Measurements from ENCODE around the gene ARFGAP3.

The ARFGAP3 gene

DNA sequence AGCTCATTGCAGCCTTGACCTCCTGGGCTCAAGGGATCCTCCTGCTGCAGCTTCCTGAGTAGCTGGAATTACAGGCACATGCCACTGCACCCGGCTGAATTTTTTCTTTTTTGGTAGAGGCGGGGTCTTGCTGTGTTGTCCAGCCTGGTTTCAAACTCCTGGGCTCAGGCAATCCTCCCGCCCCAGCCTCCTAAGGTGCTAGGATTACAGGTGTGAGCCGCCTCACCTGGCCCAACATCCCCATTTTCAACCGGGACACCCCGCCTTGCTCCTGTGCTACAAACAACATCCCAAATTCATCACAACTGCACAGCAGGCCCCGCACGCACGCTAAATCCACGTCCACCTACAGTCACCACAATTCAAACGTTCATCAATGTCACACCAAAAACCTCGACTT lies 61.0 kb downstream of the ARFGAP3 start:
- no peaks in the 10 kb centered on the region for H3K4me1 ChIP-seq (ENCODE audit: control insufficient read depth, low read length)

DNA sequence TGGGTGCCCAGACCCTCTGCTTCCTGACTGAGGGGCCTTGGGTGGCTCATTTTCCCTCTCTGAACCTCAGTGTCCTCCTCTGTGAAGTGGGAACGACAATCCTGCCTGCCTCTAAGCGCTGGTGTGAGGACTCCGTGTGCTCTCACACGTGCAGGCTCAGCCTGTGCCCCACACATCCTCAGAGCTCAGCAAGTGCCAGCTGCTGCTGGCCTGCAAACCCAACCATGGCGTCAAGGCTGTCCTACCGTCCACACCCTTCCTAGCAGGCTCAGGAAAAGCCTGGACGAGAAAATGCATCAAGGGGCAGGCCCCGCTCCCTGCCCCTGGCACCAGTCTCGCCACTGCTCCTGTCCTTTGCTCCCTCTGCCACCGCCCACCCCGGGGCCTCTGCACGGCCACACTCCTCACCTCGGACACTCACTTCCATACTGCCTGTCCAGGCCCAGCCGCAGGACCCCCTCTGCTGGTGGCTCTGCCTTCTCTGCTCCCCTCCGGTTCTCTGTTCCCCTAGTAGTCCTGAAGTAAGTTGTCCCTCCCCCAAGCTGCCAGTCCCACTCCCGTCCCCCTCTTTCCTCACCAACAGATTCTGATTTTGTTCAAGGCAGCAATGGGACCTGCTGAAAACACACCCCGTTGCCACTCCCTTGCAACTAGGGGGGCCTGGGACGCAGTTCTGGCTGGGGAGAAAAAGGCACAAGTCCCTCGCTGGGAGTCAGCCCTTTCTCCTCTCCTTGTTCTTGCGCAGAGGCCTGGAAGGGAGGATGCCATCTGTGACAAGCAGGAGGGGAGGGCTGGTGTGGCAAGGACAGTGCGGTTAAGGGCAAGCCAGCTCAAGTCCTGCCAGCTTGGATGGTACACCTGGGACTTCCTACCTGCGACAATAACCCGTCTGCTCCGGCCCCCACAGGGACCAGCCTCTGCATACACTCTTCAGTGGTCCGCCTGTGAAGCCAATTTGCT lies 62.2 kb downstream of the ARFGAP3 start:
- H3K4me1 ChIP-seq (ENCODE audit: control insufficient read depth, low read length) = no peaks in the 10 kb centered on the region
- H3K4me3 ChIP-seq (ENCODE audit: low read length) = no peak overlapping the region
- H4K20me1 ChIP-seq (ENCODE audit: control insufficient read depth, insufficient read depth, low read depth, low read length) = no peaks in the 10 kb centered on the region
- no peaks in the 10 kb centered on the region for H3K9me3 ChIP-seq (ENCODE audit: control insufficient read depth, insufficient read depth, low read length)
- H3K9me2 ChIP-seq (replicated peaks; ENCODE audit: control insufficient read depth, low read length) = no peaks in the 10 kb centered on the region
- TF ChIP-seq, protein P1, sequence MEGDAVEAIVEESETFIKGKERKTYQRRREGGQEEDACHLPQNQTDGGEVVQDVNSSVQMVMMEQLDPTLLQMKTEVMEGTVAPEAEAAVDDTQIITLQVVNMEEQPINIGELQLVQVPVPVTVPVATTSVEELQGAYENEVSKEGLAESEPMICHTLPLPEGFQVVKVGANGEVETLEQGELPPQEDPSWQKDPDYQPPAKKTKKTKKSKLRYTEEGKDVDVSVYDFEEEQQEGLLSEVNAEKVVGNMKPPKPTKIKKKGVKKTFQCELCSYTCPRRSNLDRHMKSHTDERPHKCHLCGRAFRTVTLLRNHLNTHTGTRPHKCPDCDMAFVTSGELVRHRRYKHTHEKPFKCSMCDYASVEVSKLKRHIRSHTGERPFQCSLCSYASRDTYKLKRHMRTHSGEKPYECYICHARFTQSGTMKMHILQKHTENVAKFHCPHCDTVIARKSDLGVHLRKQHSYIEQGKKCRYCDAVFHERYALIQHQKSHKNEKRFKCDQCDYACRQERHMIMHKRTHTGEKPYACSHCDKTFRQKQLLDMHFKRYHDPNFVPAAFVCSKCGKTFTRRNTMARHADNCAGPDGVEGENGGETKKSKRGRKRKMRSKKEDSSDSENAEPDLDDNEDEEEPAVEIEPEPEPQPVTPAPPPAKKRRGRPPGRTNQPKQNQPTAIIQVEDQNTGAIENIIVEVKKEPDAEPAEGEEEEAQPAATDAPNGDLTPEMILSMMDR (IDR thresholded peaks at IDR 0.05; ENCODE audit: low read depth, low read length, poor library complexity, severe bottlenecking) = no peak
- no peak for TF ChIP-seq EZH2phosphoT487 (IDR thresholded peaks at IDR 0.05; ENCODE audit: borderline replicate concordance, low read length)
- H3K79me2 ChIP-seq (ENCODE audit: control insufficient read depth, low read length) = no peaks in the 10 kb centered on the region
- no peak overlapping the region for H3K4me2 ChIP-seq (ENCODE audit: low read length)
- peaks cover 3% of the 10 kb centered on the region; the same call in 1 of the 2 replicates for H3F3A ChIP-seq (ENCODE audit: control insufficient read depth, insufficient read depth)
- no peak overlapping the region for H3K27ac ChIP-seq (ENCODE audit: low read depth, low read length)
- H3K27me3 ChIP-seq (ENCODE audit: control insufficient read depth, low read length) = no peaks in the 10 kb centered on the region
- no peaks in the 10 kb centered on the region for H3K36me3 ChIP-seq (ENCODE audit: control insufficient read depth, low read length)

More for the DNA sequence above, 61.0 kb downstream of the ARFGAP3 start:
- TF ChIP-seq, protein P1 (IDR thresholded peaks at IDR 0.05; ENCODE audit: low read depth, low read length, poor library complexity, severe bottlenecking) = no peak
- no peak for TF ChIP-seq EZH2phosphoT487 (IDR thresholded peaks at IDR 0.05; ENCODE audit: borderline replicate concordance, low read length)
- Histone ChIP-seq H4K20me1 (ENCODE audit: control insufficient read depth, insufficient read depth, low read depth, low read length) (no peaks in the 10 kb centered on the region), H3K4me3 (ENCODE audit: low read length) (no peak overlapping the region), H3K9me2 (replicated peaks; ENCODE audit: control insufficient read depth, low read length) (no peaks in the 10 kb centered on the region), H3K79me2 (ENCODE audit: control insufficient read depth, low read length) (no peaks in the 10 kb centered on the region), H3K27ac (ENCODE audit: low read depth, low read length) (no peak overlapping the region), H3K4me2 (ENCODE audit: low read length) (no peak overlapping the region), H3F3A (ENCODE audit: control insufficient read depth, insufficient read depth) (peaks cover 3% of the 10 kb centered on the region; the same call in 1 of the 2 replicates), H3K36me3 (ENCODE audit: control insufficient read depth, low read length) (no peaks in the 10 kb centered on the region), H3K27me3 (ENCODE audit: control insufficient read depth, low read length) (no peaks in the 10 kb centered on the region), H3K9me3 (ENCODE audit: control insufficient read depth, insufficient read depth, low read length) (no peaks in the 10 kb centered on the region)

DNA sequence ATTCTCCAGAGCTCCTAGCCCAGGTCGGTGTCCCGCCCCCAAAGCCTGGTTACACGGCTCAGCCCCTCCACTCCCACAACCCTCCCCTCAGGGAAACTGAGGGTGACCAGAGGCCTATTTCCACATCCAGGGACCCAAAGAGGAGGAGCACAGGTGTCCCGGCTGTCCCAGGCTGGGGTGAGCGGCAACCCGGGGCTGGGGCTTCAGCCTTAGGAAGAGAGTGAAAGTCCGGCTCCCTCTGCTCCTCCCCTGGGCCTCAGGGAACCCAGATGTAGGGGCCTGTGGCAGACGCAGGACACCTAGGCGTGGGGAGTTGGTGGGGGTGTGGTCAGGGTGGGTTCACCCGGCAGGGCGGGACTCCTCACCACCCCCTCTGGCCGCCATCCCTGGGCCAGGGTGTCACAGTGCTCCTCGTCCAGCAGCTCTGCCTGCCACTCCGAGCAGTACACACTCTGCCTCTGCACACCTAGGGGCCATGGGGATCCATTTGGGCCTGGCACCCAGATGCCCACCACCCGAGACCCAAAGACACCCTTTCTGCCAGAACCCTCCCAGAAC lies 63.1 kb downstream of the ARFGAP3 start:
- no peaks in the 10 kb centered on the region for H3K36me3 ChIP-seq (ENCODE audit: control insufficient read depth, low read length)
- TF ChIP-seq, protein P1 (IDR thresholded peaks at IDR 0.05; ENCODE audit: low read depth, low read length, poor library complexity, severe bottlenecking) = no peak
- TF ChIP-seq EZH2phosphoT487 (IDR thresholded peaks at IDR 0.05; ENCODE audit: borderline replicate concordance, low read length) = no peak

More for the DNA sequence above, 63.1 kb downstream of the ARFGAP3 start:
- Histone ChIP-seq H3K9me2 (replicated peaks; ENCODE audit: control insufficient read depth, low read length) (no peaks in the 10 kb centered on the region), H3K27me3 (ENCODE audit: control insufficient read depth, low read length) (no peaks in the 10 kb centered on the region), H3K4me2 (ENCODE audit: low read length) (no peak overlapping the region), H4K20me1 (ENCODE audit: control insufficient read depth, insufficient read depth, low read depth, low read length) (no peaks in the 10 kb centered on the region), H3K79me2 (ENCODE audit: control insufficient read depth, low read length) (no peaks in the 10 kb centered on the region), H3K4me1 (ENCODE audit: control insufficient read depth, low read length) (no peaks in the 10 kb centered on the region), H3K9me3 (ENCODE audit: control insufficient read depth, insufficient read depth, low read length) (no peaks in the 10 kb centered on the region), H3F3A (ENCODE audit: control insufficient read depth, insufficient read depth) (peaks cover 3% of the 10 kb centered on the region; the same call in 1 of the 2 replicates), H3K27ac (ENCODE audit: low read depth, low read length) (no peak overlapping the region), H3K4me3 (ENCODE audit: low read length) (no peak overlapping the region)
